ENCODE results near the gene MKRN2OS. TPM values are rescaled to one million over a fixed set of nuclear protein-coding genes. Genes with fewer than 3 reads are reported as not detected.

MKRN2OS gene
- total and polyA plus RNA-seq, 10 of the 15 experiments (the other 5 are each of a cell fraction or from before 2014, with no cell fraction given), result 0.20 to 1.0 (median 0.40) TPM; not detected in 4

DNA sequence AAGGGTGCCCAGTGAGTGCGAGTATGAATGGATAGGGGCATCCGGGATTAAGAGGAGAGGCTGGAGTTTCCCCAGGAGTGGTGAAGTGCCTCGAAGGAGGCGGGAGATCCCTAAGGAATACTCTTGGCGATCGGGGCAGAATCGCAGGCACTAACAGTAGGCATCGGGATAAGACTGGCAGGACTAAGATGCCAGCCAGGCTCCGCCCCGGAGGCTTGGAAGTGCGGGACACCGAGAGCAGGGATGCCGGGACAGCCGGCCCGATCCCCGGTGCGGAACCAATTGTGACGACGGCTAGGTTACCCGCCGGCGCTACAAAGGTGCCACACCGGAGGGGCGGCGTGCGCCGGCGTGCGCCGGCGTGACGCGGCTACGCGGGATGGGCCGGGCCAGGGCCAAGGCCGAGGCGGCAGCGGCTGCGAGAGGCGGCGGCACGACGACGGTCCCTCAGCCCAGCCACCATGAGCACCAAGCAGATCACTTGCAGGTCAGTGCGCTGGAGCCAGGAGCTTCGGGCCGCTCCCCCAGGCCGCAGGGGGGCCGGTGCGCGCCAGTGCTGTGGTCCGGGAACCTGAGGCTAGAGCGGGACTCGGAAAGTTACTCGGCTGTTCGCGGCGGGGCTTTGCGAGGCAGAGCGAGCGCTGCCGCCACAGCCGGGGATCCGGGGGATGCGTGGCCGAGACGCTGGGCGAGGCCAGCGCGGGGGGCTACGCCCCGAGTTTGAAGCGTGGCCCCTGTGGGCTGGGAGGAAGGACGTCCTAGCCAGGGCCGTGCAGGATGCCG lies 11.6 kb upstream of the MKRN2OS start, which contains the start of gene MKRN2:
Gene MKRN2, plus strand, starts transcription at position 398 of the 783 bp plus-strand sequence. Its CDS starts 64 bp downstream, at position 462.
- Histone ChIP-seq H3K36me3 (ENCODE audit: control insufficient read depth in 2 of 2, insufficient read depth in 2 of 2, low read length in 1 of 2) (no peaks in the 10 kb centered on the region), H3K9ac (ENCODE audit: control insufficient read depth, insufficient read depth, low read length) (peak within 1 kb of the TSS; percentile 87), H2AFZ (ENCODE audit: control insufficient read depth, low read depth, low read length) (peak within 1 kb of the TSS; percentile 96), H3K4me2 (ENCODE audit: control insufficient read depth, insufficient read depth) (peak within 1 kb of the TSS; percentile 56), H3K4me1 (ENCODE audit: control insufficient read depth, insufficient read depth, low read length) (peaks cover 22% of the 10 kb centered on the region), H3K79me2 (ENCODE audit: control insufficient read depth, insufficient read depth, low read length) (peaks cover 51% of the 10 kb centered on the region), H3K27ac (ENCODE audit: control insufficient read depth, insufficient read depth) (peak within 1 kb of the TSS; percentile 89), H3K27me3 (replicated peaks in 1 of 2; ENCODE audit: control insufficient read depth in 2 of 2, insufficient read depth in 2 of 2, low read length in 1 of 2) (no peaks in the 10 kb centered on the region), H3K9me3 (replicated peaks; ENCODE audit: control insufficient read depth, insufficient read depth, low read length) (no peaks in the 10 kb centered on the region), H4K20me1 (ENCODE audit: control insufficient read depth, insufficient read depth) (no peaks in the 10 kb centered on the region), H3K4me3 (peak within 1 kb of the TSS; percentile 95)
- in situ Hi-C loops (cut with MboI) (no loop called here), intact Hi-C loops (cut with micrococcal nuclease; ENCODE audit: unreplicated experiment) (loop anchor here (2.0 to 5.0 kb wide), 4 partner anchors 72 to 420 kb away; partner anchors contain the start of genes RPL32 and TSEN2)
- ATAC-seq (peak; percentile 89), DNase-seq (ENCODE audit: low read depth, low spot score) (peak; percentile 33), FAIRE-seq (peak; percentile 84)
- WGBS (ENCODE audit: insufficient coverage, insufficient replicate concordance, low lambda C conversion rate, missing lambda C conversion rate), result under 1% methylated on average over 72 of the region's 77 CpGs
- CTCF ChIA-PET, result interaction anchor here (1.5 kb wide), 1 partner anchor 73 kb away, joined by 4 read pairs; the partner anchor contains the start of gene TSEN2
- RAD21 ChIA-PET (ENCODE audit: unreplicated experiment), result interaction anchor here (1.0 kb wide), 3 partner anchors 72 to 103 kb away, joined by 3 to 4 read pairs (median 3); partner anchors contain the start of gene TSEN2
- BruUV-seq (replicated peaks), result no TSS peak
- POLR2A ChIA-PET, result interaction anchor here (0.6 to 5.0 kb wide), 6 partner anchors 10 to 106 kb away, joined by 3 to 38 read pairs (median 5); partner anchors contain the start of genes RAF1 and TSEN2
- SMC1A ChIA-PET (ENCODE audit: uncharacterized antibody, unreplicated experiment), result interaction anchor here (0.7 to 5.6 kb wide), 5 partner anchors 11 to 403 kb away, joined by 3 to 38 read pairs (median 3); partner anchors contain the start of genes MKRN2OS and RAF1
- TF ChIP-seq SRF (IDR thresholded peaks at IDR 0.05; ENCODE audit: low read depth in 2 of 2, low read length in 2 of 2), result peak; percentile 5 to 84; a peak in 2 of 4 replicates
- no peak for TF ChIP-seq CBX3 (IDR thresholded peaks at IDR 0.05; ENCODE audit: borderline replicate concordance, low read depth)
- TF ChIP-seq NR2F1 (conservative IDR thresholded peaks at IDR 0.05), result peak; percentile 62
- peak; percentile 83 for TF ChIP-seq CREB1 (IDR thresholded peaks at IDR 0.05; ENCODE audit: low read depth)
- TF ChIP-seq SKIL (IDR thresholded peaks at IDR 0.05; ENCODE audit: low read depth, poor library complexity, severe bottlenecking), result no peak
- 0 out of 2 replicates have a peak, but pooled peaks have one; percentile 60 for TF ChIP-seq MEF2A (IDR thresholded peaks at IDR 0.05; ENCODE audit: insufficient read depth, low read depth, low read length)
- TF ChIP-seq KLF5 (IDR thresholded peaks at IDR 0.05; ENCODE audit: partially characterized antibody), result peak; percentile 76
- TF ChIP-seq, protein P1, sequence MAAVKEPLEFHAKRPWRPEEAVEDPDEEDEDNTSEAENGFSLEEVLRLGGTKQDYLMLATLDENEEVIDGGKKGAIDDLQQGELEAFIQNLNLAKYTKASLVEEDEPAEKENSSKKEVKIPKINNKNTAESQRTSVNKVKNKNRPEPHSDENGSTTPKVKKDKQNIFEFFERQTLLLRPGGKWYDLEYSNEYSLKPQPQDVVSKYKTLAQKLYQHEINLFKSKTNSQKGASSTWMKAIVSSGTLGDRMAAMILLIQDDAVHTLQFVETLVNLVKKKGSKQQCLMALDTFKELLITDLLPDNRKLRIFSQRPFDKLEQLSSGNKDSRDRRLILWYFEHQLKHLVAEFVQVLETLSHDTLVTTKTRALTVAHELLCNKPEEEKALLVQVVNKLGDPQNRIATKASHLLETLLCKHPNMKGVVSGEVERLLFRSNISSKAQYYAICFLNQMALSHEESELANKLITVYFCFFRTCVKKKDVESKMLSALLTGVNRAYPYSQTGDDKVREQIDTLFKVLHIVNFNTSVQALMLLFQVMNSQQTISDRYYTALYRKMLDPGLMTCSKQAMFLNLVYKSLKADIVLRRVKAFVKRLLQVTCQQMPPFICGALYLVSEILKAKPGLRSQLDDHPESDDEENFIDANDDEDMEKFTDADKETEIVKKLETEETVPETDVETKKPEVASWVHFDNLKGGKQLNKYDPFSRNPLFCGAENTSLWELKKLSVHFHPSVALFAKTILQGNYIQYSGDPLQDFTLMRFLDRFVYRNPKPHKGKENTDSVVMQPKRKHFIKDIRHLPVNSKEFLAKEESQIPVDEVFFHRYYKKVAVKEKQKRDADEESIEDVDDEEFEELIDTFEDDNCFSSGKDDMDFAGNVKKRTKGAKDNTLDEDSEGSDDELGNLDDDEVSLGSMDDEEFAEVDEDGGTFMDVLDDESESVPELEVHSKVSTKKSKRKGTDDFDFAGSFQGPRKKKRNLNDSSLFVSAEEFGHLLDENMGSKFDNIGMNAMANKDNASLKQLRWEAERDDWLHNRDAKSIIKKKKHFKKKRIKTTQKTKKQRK (IDR thresholded peaks at IDR 0.05; ENCODE audit: low read depth, low read length), result 0 out of 2 replicates have a peak, but pooled peaks have one; percentile 7
- TF ChIP-seq NRF1 (conservative IDR thresholded peaks at IDR 0.05; ENCODE audit: low read depth, low read length), result peak; percentile 26; the same call in 1 of the 2 replicates
- TF ChIP-seq, protein P2, sequence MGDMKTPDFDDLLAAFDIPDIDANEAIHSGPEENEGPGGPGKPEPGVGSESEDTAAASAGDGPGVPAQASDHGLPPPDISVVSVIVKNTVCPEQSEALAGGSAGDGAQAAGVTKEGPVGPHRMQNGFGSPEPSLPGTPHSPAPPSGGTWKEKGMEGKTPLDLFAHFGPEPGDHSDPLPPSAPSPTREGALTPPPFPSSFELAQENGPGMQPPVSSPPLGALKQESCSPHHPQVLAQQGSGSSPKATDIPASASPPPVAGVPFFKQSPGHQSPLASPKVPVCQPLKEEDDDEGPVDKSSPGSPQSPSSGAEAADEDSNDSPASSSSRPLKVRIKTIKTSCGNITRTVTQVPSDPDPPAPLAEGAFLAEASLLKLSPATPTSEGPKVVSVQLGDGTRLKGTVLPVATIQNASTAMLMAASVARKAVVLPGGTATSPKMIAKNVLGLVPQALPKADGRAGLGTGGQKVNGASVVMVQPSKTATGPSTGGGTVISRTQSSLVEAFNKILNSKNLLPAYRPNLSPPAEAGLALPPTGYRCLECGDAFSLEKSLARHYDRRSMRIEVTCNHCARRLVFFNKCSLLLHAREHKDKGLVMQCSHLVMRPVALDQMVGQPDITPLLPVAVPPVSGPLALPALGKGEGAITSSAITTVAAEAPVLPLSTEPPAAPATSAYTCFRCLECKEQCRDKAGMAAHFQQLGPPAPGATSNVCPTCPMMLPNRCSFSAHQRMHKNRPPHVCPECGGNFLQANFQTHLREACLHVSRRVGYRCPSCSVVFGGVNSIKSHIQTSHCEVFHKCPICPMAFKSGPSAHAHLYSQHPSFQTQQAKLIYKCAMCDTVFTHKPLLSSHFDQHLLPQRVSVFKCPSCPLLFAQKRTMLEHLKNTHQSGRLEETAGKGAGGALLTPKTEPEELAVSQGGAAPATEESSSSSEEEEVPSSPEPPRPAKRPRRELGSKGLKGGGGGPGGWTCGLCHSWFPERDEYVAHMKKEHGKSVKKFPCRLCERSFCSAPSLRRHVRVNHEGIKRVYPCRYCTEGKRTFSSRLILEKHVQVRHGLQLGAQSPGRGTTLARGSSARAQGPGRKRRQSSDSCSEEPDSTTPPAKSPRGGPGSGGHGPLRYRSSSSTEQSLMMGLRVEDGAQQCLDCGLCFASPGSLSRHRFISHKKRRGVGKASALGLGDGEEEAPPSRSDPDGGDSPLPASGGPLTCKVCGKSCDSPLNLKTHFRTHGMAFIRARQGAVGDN (IDR thresholded peaks at IDR 0.05), result peak; percentile 95
- peak; percentile 87 for TF ChIP-seq CBX5 (IDR thresholded peaks at IDR 0.05; ENCODE audit: low read depth)
- TF ChIP-seq SUZ12 (IDR thresholded peaks at IDR 0.05; ENCODE audit: unreplicated experiment), result no peak
